GM19438 (cell line): Measurements from ENCODE around the gene OPA3.

Experiments used
- ATAC-seq: cut with Tn5 transposase; IDR thresholded peaks from one replicate; pipeline ENCODE4 v1.9.1; 2021; ENCODE audit warnings: low read depth; ENCODE audit not compliant: unreplicated experiment

Gene OPA3

DNA sequence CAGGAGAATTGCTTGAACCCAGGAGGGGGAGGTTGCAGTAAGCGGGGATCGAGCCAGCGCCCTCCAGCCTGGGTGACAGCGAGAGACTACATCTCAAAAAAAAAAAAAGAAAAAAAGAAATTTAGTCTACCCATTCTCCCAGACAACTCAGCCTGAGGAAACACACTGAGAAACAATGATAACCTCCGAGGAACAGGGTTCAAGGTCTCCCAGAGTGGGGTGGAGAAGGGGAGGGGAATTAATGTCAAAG lies 78.7 kb downstream of the OPA3 start:
- no peak for ATAC-seq

DNA sequence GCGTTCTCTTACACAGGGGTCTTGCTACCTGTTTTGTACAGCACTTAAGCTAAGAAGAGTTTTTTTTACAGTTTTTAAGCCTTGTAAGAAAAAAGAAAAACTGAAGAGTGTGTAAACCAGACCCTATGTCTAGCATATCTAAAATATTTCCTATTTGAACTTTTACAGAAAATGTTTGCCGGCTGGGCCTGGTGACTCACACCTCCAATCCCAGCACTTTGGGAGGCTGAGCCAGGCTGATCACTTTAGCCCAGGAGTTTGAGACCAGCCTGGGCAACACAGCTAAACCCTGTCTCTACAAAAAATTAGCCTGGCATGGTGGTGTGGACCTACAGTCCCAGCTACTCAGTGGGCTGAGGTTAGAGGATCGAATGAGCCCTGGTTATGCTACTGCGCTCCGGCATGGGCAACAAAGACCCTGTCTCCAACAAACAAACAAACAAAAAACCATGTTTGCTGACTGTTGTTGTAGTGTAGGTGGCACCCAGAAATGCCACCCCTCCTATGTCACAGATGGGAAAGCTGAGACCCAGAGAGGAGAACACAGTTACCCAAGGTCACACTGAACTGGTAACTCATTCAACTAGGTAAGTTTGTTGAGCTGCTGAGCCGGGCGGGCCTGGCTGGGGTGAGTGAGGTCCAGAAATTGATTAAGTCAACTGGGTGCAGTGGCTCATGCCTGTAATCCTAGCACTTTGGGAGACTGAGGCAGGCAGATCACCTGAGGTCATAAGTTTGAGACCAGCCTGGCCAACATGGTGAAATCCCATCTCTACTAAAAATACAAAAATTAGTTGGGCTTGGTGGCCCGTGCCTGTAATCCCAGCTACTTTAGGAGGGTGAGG lies 79.2 kb downstream of the OPA3 start:
- no peak for ATAC-seq

DNA sequence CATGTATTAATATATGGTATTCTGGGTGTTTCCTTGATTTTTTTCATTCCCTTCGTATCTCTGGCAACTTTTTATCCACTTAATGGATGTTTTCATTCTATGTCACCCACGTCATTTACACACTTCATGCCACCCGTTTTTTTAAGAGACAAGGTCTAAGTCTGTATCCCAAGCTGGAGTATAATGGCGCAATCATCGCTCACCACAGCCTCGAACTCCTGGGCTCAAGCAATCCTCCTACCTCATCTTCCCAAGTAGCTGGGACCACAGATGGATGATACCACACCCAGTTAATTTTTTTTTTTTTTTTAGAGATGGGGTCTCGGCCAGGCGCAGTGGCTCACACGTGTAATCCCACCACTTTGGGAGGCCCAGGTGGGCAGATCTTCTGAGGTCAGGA lies 80.7 kb downstream of the OPA3 start:
- ATAC-seq = no peak

DNA sequence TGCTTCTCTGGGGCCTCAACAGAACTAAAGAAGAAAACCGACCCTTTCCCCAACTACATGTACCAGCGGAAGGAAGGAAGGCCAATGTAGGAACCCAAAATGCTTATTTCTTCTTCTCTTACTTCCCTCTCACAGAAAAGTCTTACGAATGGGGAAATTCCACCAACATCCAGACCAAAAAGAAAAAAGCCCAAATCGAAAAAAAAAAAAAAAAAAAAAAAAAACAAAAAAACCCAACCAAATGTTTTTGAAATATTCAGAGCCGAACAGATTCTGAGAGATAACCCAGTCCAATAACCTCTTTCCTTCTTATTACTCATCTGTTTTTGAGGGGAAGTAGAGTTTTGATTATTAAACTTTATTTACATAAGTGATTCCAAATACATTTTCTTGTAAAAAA lies 82.5 kb downstream of the OPA3 start:
- no peak for ATAC-seq

DNA sequence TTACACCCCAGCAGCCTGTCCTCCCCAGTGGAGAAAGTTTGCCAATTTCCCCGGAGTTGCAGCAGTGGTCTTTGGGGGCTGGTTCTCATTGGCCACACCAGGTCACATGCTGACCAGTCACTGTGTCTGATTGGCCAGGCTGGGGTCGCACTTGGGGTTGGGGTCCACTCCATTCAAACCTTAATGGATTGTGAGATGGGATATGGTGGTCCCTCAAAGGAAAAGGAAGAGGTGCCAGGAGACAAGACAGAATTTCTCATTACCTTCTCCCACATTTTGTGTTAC lies 82.9 kb downstream of the OPA3 start:
- no peak for ATAC-seq

DNA sequence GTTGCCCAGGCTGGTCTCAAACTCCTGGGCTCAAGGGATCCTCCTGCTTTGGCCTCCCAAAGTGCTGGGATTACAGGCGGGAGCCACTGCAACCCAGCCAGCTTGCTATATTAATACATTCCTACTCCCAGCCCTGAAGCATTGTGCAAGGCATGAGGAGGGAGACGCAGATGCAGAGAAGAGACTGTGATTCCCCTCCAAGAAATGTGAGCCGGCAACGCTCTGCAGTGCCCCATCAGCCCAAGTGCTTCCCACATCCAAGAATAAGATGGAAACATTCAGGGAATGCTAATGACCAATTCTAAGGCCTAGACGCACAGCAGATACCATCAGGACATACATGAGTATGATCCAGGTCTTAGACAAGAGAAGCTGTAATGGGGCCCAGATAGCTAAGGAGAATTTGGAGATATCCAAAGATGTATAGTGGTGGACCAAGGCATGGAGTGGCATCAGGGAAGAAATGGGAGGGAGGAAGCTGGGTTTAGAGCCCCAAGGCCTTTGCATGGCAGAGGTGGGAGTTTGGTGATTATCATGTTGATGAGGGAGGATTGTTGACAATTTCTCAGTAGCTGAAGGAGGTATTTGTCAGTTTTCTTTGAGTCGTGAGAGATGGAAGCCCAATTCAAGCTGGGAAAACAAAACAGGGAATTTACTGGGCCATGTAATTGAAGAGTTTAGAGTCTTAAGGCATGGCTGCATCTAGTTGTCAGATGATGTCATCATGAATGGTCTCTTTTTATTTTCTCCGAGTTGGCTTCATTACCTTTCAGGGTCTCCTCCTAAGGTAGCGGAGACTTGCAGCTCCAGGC lies 83.5 kb downstream of the OPA3 start:
- ATAC-seq = no peak

DNA sequence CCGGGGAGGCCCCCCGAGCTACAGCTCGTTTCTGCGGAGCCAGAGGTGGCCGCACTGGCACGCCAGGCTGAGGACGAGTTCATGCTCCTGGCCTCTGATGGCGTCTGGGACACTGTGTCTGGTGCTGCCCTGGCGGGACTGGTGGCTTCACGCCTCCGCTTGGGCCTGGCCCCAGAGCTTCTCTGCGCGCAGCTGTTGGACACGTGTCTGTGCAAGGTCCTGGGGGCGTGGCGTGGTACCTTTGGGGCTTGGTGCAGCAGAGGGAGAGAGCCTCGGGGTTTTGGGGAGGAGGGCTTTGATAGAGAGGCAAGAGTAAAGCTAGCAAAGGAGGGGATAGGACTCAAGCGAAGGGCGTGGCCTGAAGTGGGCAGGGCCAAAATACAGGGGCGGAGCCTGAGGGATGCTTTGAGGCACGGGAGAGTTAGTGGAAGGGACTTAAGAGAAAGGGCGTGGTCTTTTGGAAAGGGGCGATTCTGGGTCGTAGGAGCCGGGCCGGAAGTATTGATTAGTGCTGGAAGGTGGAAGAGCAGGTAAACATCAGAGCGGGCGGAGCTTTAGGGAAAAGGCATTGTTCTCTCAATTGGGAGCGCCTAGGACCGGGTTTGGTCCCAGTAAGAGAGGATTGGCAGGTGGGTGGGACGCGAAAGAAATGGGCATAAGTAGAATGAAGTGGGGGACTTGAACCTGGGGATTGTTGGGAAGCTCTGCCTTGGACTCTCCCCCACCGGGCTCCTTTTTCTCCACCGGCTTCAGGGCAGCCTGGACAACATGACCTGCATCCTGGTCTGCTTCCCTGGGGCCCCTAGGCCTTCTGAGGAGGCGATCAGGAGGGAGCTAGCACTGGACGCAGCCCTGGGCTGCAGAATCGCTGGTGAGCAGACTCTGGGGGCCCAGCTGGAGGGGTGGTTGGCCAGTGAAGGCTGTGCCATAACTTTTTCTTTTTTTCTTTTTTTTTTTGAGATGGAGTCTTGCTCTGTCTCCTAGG lies 85.1 kb downstream of the OPA3 start:
- no peak for ATAC-seq

DNA sequence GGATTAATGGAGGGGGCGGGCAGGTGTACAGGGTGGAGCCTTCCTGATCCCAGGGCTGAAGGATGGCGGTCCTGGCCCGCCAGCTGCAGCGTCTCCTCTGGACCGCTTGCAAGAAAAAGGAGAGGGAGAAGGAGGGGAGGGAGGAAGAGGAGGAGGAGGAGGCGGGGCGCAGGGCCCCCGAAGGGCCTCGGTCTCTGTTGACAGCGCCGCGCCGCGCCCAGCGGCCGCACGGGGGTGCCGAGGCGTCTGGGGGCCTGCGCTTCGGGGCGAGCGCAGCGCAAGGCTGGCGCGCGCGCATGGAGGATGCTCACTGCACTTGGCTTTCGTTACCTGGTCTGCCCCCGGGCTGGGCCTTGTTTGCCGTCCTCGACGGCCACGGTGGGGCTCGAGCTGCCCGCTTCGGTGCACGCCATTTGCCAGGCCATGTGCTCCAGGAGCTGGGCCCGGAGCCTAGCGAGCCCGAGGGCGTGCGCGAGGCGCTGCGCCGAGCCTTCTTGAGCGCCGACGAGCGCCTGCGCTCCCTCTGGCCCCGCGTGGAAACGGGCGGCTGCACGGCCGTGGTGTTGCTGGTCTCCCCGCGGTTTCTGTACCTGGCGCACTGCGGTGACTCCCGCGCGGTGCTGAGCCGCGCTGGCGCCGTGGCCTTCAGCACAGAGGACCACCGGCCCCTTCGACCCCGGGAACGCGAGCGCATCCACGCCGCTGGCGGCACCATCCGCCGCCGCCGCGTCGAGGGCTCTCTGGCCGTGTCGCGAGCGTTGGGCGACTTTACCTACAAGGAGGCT lies 86.0 kb downstream of the OPA3 start, which contains the start of gene PPM1N:
Gene PPM1N, plus strand, starts transcription at position 33 of the 785 bp plus-strand sequence. Its CDS starts 30 bp downstream, at position 63.
- no peak for ATAC-seq

DNA sequence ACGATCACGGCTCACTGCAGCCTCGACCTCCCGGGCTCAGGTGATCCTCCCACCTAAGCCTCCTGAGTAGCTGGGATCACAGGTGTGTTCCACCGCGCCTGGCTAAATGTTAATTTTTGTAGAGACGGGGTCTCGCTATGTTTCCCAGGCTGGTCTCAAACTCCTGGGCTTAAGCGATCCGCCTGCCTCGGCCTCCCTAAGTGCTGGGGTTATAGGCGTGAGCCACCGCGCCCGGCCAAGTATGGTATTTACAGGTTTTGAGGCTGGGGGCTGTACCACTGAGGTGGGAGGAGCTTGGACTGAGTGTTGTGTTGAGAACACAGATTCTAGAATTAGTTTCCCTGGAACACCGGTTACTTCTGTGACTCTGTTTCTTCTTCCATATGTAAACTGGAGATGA lies 86.8 kb downstream of the OPA3 start:
- no peak for ATAC-seq

DNA sequence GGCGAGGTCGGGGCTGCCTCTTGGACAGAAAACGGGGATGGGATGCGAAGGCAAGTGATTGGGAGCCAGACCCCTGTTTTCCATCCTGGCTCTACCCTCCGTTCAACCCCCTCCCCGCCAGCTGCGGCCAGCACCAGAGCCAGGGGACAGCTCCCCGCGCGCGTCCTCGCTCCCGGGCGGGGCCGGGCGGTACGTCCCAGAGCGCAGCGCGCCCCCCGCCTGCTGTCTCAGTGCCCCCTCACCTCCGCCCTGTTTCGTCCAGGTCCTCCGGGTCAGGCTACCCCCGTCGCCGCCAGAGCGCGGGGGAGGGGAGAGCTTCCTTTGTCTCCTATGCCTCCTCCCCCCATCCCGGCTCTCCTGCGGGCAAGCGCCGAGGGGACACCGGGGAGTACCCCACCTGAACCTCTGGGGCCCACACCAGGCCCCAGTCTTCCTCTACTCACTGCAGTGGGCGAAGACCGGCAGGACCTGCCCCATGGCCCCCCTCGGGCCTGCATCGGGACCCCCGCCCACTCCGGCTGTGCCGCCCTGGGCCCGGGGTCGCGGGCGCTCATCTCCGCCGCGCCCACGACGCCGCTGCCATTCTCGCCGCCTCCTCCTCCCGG lies 88.2 kb downstream of the OPA3 start:
- ATAC-seq = no peak

DNA sequence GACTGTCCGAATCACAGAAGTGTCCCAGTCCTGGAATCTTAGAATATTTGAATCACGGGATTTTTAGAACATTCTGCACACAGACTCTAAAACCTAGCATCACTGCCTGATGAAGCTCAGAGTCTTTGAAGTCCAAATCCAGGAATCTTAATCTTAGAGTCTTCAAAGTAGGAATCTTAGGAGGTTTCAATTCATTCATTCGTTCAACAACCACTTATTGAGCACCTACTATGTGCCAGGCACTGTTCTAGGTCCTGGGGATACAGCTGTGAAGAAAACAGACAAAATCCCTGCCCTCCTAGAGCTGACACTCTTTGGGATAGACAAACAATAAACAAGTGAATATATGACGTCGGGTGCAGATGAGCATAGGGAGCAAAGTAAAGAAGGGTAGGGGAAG lies 89.4 kb downstream of the OPA3 start:
- ATAC-seq = no peak

DNA sequence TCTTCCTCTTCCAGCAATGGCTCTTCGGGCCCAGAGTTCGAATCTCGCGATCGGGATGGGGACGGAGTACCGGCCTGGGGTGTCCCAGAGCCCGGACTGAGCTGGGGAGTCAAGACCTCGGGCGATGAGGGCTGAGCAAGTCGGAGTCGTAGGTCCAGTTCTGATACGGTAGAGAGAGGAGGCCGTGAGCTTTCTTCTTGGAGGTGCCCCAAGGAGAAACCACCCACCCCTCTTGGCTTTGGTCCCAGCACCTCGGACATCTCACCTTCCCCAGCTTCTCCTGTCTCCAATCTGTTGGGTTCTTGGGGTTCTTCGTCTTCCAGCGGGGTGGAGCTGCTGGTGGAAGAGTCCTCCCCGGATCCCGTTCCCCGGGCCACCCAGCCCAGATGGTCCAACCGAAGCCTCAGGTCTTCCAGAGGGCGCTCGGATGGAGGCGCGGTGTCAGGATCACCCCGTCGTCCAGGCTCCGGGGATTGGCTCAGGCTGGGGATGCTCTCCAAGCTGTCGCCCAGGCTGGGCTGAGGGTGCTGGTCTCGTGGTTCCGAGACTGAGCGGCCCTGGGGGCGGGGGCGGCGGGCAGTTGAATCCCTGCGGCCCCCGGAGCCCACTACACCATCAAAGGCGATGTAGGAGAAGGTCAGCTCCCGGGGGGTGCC lies 90.2 kb downstream of the OPA3 start:
- no peak for ATAC-seq

DNA sequence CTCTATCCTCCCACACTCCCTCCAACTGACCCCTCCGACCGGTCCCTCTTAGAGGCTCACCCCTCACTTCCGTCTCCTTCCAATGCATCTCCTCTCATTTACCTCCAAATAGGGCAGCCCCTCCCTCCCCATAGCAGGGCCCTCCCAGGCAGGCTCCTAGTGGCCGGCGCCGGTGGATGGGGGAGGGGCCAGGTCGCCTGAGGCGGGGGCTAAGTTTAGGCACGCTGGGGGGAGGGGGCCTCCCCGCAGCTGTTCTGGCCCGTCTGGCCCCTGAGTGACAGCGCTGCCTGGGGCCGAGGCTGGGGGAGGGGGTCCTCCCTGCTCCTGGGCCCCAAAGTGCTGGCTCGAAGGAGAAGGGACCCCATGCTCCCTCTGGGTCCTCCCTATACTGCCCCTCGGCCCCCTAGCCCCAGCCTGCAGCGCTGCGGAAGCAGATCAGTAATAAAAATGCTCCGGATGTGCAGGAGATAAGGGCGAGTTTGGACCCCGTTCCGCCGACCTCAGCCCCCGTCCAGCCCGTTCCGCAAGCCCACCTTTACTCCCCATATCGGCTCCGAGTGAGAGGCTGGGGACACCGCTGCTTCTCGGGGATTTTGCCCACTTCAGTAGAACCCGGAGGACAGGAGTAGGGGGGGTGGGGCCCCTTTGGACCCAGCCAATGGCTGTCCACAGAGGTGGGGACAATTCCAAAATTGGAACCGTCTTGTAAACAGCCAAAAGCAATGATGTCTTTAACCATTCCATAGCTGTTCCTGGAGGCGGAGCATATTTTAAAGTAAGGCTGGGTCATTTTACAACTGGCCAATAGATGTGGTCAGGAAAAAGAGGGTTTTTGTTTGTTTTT lies 91.8 kb downstream of the OPA3 start:
- ATAC-seq = no peak

DNA sequence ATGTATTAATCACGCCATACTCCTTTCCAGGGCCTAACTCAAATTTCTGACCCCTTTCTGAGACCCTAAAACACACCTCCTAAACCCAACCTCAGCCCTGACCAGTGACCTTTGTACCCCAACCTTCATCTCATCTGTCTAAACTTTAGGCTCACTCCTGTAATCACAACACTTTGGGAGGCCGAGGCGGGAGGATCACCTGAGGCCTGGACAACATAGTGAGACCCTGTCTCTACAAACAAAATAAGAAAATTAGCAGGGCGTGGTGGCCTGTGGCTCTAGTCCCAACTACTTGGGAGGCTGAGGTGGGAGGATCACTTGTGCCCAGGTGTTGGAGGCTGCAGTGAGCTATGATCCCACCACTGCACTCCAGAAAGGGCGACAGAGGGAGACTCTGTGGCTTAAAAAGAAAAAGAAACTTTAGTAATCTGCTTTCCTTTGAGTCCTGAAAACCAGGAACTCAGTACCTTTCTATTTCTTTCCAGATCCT lies 92.4 kb downstream of the OPA3 start:
- ATAC-seq = no peak

DNA sequence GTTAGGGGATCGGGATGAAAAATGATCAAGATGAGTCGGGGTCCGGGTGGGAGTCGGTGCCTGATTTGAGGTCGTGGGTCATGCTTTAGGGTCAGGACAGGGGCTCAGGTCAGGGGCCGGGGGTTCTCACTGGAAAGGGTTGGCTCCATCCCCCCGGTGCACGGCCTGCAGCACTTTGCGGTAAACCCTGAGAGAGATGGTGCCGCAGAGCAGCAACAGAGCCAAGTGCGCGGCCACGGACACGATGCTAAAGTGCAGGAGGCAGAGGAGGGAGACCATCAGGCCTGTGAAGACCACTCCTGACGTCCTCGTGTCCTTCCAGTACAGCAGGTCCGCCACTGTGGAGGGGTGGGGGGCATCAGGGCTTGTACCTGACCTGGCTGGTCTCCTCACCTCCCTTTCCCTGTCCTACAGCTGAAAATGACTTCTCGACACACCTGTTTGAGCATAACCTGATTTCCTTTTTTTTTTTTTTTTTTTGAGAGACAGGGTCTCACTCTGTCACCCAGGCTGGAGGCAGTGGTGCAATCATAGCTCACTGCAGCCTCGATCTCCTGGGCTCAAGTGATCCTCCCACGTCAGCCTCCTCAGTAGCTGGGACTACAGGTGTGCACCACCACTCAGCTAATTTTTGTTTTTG lies 95.3 kb downstream of the OPA3 start:
- no peak for ATAC-seq

DNA sequence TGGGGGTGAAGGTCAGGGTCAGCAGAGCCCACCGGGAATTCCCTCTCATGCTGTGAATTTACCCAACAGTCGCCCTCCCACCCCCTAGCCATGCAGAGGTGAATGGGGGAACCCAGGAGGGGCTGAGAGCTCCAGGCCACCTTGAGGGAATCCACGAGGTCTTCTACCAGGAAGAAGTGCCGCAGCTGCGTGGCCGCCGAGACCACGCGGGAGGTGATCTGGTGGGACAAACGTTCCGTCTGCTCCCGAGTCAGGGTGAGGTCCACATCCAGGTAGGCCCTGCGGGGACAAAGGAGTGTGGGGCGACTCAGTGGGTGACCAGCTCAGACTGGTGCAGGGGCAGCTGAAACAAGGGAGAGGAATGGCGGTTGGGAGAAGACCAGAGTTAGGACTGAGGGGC lies 95.9 kb downstream of the OPA3 start:
- ATAC-seq = no peak

DNA sequence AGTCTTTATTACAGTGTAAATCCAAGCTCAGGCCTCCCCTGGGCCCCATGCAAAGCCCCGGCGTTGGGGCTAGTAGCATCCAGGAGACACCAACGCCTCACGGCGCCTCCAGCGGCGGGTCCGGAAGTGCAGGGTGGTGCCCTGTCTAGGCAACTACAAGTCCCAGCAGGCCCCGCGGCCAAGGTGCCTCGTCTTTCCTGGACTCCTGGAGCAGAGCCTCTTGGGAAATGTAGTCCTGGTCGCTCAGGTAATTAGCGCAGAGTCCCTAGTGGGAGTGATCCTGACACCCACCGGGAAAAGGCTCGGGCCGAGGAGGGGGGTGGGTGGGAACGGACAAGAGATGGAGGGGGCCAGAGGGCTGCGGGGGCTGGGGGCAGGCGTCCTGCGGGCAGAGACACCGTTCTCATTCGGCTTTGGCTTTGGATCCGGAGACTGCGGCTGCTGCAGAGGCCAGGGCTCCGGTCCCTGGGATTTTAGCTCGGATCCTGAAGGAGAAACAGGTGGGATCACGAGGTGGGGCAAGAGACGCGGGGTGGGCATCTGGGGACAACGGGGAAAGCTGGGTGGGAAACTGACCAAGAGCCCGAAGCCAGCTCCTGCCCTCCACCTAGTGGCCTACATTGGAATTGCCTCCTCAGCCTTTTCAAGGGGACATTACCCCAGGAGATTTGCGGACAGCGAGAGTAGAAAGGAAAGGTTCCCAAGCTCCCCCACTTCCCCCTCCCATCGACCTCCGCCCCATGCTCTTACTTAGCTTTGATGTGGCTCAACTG lies 99.1 kb downstream of the OPA3 start:
- ATAC-seq = peak; percentile 76
